Breast epithelium (tissue), 3 donors: ENCODE results near the gene SDCCAG8.

Experiments
- POLR2A ChIP-seq: fragments of 450-650 bp; IDR thresholded peaks from one replicate; pipeline ENCODE4 v1.6.1; 2016; ENCODE audit warnings: antibody characterized with exemption, mild to moderate bottlenecking, moderate library complexity
- TF ChIP-seq, protein P1 (sequence below), 3 donors: fragments of 450-650 bp; IDR thresholded peaks; one replicate each; pipeline ENCODE4 v1.5.1; 2016 to 2017; ENCODE audit warnings: antibody characterized with exemption in 3 of 3, mild to moderate bottlenecking in 3 of 3, moderate library complexity in 3 of 3

DNA sequence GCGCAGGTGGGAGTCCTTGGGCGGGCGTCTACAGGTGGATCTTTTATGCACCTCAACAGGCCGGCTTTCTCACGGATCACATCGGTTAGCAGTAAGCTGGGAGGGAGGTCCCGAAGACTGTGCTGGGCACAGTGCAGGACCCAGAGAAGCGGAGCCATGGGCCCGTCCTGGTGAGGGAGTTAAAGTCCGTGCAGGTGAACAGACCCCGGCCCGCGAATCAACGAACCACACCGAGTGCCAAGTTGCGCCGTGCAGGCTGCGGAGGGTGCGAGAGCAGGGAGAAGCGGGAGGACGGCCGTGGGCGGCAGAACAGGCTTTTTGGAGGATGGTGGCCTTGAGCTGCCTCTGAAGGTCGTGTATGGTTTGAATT, 233.3 kb downstream of the SDCCAG8 start:
- TF ChIP-seq, protein P1, sequence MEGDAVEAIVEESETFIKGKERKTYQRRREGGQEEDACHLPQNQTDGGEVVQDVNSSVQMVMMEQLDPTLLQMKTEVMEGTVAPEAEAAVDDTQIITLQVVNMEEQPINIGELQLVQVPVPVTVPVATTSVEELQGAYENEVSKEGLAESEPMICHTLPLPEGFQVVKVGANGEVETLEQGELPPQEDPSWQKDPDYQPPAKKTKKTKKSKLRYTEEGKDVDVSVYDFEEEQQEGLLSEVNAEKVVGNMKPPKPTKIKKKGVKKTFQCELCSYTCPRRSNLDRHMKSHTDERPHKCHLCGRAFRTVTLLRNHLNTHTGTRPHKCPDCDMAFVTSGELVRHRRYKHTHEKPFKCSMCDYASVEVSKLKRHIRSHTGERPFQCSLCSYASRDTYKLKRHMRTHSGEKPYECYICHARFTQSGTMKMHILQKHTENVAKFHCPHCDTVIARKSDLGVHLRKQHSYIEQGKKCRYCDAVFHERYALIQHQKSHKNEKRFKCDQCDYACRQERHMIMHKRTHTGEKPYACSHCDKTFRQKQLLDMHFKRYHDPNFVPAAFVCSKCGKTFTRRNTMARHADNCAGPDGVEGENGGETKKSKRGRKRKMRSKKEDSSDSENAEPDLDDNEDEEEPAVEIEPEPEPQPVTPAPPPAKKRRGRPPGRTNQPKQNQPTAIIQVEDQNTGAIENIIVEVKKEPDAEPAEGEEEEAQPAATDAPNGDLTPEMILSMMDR (IDR thresholded peaks at IDR 0.05), result no peak
- TF ChIP-seq POLR2A, result no peak
